WI38 (cell line): ENCODE results near the gene MBTPS1.

Source experiments
- H3K4me3 ChIP-seq: 2 replicates; pipeline ENCODE4 v1.5.1; 2011; ENCODE audit warnings: low read depth, mild to moderate bottlenecking, control low read depth, low read length
- TF ChIP-seq, protein P1 (sequence below): IDR thresholded peaks from 2 replicates; pipeline ENCODE4 v1.5.1; 2012; ENCODE audit warnings: low read depth, mild to moderate bottlenecking, control low read depth, low read length

MBTPS1 gene

DNA sequence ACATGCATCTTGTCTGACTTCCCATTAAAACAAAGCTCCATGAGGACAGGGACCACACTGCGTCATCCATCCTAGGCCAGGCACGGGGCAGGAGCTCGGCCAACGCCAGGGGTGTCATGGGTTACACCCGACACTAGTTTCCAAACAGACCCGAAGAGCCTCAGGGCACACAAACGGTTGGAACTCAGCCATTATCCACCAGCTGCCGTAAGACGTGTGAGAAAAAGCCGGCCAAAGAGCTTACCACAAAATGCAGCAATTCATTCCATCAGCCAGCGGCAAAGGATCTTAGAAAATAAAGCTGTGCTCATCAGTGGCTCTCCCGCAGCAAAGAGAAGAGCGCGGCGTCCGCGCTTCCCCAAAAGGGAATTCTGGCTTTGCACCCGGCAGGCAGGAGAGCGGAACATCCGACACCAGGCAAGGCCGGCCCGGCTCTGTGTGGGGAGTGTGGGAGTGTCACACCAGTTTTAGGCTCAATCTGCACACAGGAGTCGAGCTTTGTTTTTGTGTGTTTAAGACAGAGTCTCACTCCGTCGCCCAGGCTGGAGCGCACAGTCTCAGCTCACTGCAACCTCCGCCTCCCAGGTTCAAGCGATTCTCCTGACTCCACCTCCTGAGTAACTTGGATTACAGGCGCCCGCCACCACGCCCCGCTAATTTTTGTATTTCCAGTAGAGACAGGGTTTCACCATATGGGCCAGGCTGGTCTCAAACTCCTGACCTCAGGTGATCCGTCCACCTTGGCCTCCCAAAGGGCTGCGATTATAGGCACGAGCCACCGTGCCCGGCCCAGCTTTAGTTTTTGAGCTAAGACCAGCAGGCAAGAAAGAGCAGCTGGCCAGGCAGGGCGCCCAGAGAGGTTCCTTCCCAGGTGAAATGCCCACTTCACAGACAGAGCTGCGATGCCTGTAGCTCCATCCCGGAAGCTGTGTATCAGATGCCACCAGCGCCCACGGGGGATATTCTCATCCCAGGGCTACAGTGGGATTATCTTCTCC lies 75.6 kb downstream of the MBTPS1 start:
- H3K4me3 ChIP-seq, result no peak overlapping the region
- TF ChIP-seq, protein P1, sequence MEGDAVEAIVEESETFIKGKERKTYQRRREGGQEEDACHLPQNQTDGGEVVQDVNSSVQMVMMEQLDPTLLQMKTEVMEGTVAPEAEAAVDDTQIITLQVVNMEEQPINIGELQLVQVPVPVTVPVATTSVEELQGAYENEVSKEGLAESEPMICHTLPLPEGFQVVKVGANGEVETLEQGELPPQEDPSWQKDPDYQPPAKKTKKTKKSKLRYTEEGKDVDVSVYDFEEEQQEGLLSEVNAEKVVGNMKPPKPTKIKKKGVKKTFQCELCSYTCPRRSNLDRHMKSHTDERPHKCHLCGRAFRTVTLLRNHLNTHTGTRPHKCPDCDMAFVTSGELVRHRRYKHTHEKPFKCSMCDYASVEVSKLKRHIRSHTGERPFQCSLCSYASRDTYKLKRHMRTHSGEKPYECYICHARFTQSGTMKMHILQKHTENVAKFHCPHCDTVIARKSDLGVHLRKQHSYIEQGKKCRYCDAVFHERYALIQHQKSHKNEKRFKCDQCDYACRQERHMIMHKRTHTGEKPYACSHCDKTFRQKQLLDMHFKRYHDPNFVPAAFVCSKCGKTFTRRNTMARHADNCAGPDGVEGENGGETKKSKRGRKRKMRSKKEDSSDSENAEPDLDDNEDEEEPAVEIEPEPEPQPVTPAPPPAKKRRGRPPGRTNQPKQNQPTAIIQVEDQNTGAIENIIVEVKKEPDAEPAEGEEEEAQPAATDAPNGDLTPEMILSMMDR, result no peak

- H3K4me3 ChIP-seq, result no peak overlapping the region
- TF ChIP-seq, protein P1, result no peak
Observed at GRCh38 chr16:84040226-84040822, 76.4 kb downstream of the MBTPS1 start.

DNA sequence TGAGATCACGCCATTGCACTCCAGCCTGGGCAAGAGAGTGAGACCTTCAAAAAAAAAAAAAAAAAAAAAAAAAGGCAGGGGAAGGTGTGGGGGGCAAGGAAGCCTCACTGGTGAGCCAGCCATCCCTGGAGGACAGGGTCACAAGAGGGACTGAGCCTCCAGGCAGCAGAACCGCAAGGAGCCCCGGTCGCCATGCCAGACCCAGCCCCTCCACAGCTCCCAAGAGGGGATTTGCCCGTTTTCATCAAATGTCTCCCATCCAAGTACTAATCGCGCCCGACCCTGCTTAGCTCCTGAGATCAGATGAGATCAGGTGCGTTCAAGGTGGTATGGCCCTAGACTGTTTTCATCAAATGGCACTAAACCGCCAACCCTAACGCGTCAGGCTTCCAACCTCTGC lies 77.0 kb downstream of the MBTPS1 start:
- TF ChIP-seq, protein P1, result no peak

GRCh38 chr16:84038469-84038868 lies 78.3 kb downstream of the MBTPS1 start:
- TF ChIP-seq, protein P1, result no peak
- H3K4me3 ChIP-seq, result no peak overlapping the region

More for the DNA sequence above, 77.0 kb downstream of the MBTPS1 start:
- no peak overlapping the region for H3K4me3 ChIP-seq

DNA sequence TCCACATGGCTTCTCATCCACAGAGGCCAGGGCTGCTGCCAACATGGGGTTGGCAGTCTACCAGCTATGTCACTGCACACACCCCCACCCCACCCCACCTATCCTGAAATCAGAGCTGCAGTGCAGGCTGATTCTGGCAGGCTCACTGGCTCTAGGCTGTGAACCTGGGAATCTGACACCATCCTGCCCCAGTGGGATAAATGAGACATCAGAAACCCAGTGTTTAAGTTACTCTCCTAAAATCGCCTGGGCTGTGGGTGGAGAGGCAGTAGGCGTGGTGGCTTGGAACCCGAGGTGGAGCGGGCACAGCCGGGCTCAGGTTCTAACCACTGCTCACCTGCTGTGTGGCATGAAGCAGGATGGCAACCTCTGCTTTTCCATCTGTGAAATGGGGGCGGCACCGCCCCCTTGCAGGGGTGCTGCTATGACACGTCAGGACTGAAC lies 79.7 kb downstream of the MBTPS1 start:
- TF ChIP-seq, protein P1, result no peak
- no peak overlapping the region for H3K4me3 ChIP-seq

GRCh38 chr16:84036131-84036530 lies 80.6 kb downstream of the MBTPS1 start:
- TF ChIP-seq, protein P1, result no peak
- H3K4me3 ChIP-seq, result no peak overlapping the region

GRCh38 chr16:84034516-84034915 lies 82.2 kb downstream of the MBTPS1 start:
- H3K4me3 ChIP-seq, result no peak overlapping the region
- TF ChIP-seq, protein P1, result no peak
